ENCODE data around the gene FAM3C.

The FAM3C gene

GRCh38 chr7:121373177-121373576 is 22.9 kb downstream of the FAM3C start:
- TF ChIP-seq, protein P1, sequence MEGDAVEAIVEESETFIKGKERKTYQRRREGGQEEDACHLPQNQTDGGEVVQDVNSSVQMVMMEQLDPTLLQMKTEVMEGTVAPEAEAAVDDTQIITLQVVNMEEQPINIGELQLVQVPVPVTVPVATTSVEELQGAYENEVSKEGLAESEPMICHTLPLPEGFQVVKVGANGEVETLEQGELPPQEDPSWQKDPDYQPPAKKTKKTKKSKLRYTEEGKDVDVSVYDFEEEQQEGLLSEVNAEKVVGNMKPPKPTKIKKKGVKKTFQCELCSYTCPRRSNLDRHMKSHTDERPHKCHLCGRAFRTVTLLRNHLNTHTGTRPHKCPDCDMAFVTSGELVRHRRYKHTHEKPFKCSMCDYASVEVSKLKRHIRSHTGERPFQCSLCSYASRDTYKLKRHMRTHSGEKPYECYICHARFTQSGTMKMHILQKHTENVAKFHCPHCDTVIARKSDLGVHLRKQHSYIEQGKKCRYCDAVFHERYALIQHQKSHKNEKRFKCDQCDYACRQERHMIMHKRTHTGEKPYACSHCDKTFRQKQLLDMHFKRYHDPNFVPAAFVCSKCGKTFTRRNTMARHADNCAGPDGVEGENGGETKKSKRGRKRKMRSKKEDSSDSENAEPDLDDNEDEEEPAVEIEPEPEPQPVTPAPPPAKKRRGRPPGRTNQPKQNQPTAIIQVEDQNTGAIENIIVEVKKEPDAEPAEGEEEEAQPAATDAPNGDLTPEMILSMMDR (IDR thresholded peaks at IDR 0.05; ENCODE audit: low read depth, low read length, missing control alignments) = no peak
- no peak for DNase-seq (ENCODE audit: low read depth)
- H3K4me3 ChIP-seq (ENCODE audit: low read depth, low read length) = no peak overlapping the region
- in situ Hi-C loops (cut with HindIII; ENCODE audit: low sequenced_read_pairs) = loop anchor here (25.0 kb wide), 1 partner anchor 189 kb away; no protein-coding TSS in a partner anchor

GRCh38 chr7:121372376-121373010 is 23.6 kb downstream of the FAM3C start:
- TF ChIP-seq, protein P1 (IDR thresholded peaks at IDR 0.05; ENCODE audit: low read depth, low read length, missing control alignments) = no peak
- in situ Hi-C loops (cut with HindIII; ENCODE audit: low sequenced_read_pairs) = loop anchor here (25.0 kb wide), 1 partner anchor 190 kb away; no protein-coding TSS in a partner anchor
- H3K4me3 ChIP-seq (ENCODE audit: low read depth, low read length) = no peak overlapping the region
- DNase-seq (ENCODE audit: low read depth) = peak; percentile 6

DNA sequence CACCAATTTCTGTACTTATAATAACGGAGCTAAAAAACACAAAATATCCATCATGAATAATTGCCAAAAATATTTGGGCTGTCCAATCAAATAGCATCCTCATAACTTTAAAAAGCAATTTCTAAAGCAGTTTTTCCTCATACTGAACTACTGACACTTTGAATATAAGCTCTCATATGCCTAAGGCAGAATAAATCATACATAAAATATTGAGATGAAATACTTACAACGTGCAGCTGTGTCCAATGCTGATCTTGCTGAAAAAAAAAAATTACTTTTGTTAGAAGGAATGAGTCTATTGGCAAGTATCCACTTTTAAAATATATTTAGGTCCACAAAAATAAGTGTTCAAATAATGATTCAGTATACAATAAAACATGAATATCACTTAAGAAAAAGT is 24.2 kb downstream of the FAM3C start:
- in situ Hi-C loops (cut with HindIII; ENCODE audit: low sequenced_read_pairs) = loop anchor here (25.0 kb wide), 1 partner anchor 190 kb away; no protein-coding TSS in a partner anchor

DNA sequence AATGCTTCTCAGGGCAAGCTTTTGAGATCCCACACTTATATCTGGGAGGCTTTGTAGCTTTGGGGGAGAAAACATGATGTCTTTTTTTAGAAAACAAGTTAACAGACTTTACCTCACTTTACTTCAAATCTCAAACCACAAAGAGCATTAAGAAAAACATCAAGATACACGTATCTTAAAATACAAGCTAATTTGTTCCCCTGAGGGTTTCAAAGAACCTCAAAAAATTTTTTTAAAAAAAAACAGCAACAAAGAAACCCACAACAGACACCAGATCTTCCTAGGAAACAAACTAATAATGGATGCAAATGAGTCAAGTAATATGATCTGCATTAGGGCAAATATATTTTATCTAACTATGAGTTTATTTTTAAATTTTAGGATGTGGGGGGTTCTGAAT is 24.7 kb downstream of the FAM3C start:
- no peak overlapping the region for H3K4me3 ChIP-seq (ENCODE audit: low read depth, low read length)
- no peak for DNase-seq (ENCODE audit: low read depth)
- TF ChIP-seq, protein P1 (IDR thresholded peaks at IDR 0.05; ENCODE audit: low read depth, low read length, missing control alignments) = no peak
- in situ Hi-C loops (cut with HindIII; ENCODE audit: low sequenced_read_pairs) = loop anchor here (25.0 kb wide), 1 partner anchor 191 kb away; no protein-coding TSS in a partner anchor

More for the DNA sequence above, 24.2 kb downstream of the FAM3C start:
- DNase-seq (ENCODE audit: low read depth) = no peak
- TF ChIP-seq, protein P1 (IDR thresholded peaks at IDR 0.05; ENCODE audit: low read depth, low read length, missing control alignments) = no peak
- H3K4me3 ChIP-seq (ENCODE audit: low read depth, low read length) = no peak overlapping the region

DNA sequence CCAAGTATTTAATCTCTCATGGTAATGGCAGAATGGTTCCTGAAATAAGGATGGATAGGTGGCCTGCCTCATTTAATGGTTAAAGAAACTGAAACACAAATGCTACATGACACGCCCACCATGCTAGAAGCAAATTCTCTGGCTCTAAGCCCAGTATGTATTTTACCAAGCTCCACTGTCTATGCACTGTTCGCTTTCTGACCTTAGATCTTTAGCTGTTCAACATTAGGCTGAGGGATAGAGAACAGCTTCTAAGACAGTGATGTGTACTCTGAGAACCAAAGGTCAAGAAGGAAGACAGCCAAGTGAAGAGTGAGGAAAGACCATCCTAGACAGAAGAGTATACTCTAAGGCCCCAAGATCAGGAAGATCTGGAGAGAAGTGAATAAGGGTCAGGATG is 26.6 kb downstream of the FAM3C start:
- DNase-seq (ENCODE audit: low read depth) = peak; percentile 29
- TF ChIP-seq, protein P1 (IDR thresholded peaks at IDR 0.05; ENCODE audit: low read depth, low read length, missing control alignments) = no peak
- in situ Hi-C loops (cut with HindIII; ENCODE audit: low sequenced_read_pairs) = loop anchor here (25.0 kb wide), 1 partner anchor 193 kb away; no protein-coding TSS in a partner anchor
- H3K4me3 ChIP-seq (ENCODE audit: low read depth, low read length) = no peak overlapping the region

- no peak overlapping the region for H3K4me3 ChIP-seq (ENCODE audit: low read depth, low read length)
- peak; percentile 40 for DNase-seq (ENCODE audit: low read depth)
- TF ChIP-seq, protein P1 (IDR thresholded peaks at IDR 0.05; ENCODE audit: low read depth, low read length, missing control alignments) = peak; percentile 54
- in situ Hi-C loops (cut with HindIII; ENCODE audit: low sequenced_read_pairs) = loop anchor here (25.0 kb wide), 1 partner anchor 195 kb away; no protein-coding TSS in a partner anchor
These were observed 29.2 kb downstream of the FAM3C start for GRCh38 chr7:121366852-121367431.
